Coronary artery (tissue), 2 donors: ENCODE measurements around the gene AK8.

ENCODE experiments used
- DNase-seq: peaks from one replicate; pipeline ENCODE4 v3.0.0-alpha.2; 2017; ENCODE audit warnings: low spot score
- H3K27ac ChIP-seq, 2 donors: fragments of 200-600 bp; sonication (generic); one replicate each; pipeline ENCODE4 v1.5.1; 2016 to 2019
- H3K4me3 ChIP-seq: fragments of 200-600 bp; sonication (generic); 2 replicates; pipeline ENCODE4 v1.5.1; 2016; ENCODE audit warnings: mild to moderate bottlenecking, moderate library complexity
- CTCF ChIP-seq: fragments of 200-600 bp; sonication (generic); IDR thresholded peaks from one replicate; pipeline ENCODE4 v1.5.1; 2019; ENCODE audit warnings: antibody characterized with exemption

Gene AK8

DNA sequence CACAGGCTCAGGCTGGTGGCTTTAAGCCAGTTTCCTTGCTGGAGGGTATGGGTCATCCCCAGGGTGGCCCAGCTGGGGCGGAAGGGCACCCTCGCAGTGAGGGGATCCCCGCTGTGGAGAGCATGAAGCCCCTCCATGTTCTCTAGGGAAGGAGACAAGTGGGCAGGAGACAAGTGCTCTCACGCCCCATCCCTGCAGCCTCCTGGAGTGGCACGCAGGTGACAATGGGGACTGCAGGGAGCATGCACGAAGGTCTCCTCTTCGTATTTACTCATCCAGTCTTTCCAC, 124.5 kb downstream of the AK8 start:
- peak; percentile 28 for DNase-seq
- Histone ChIP-seq H3K4me3 (no peak overlapping the region), H3K27ac (no peak overlapping the region)
- TF ChIP-seq CTCF, result no peak

DNA sequence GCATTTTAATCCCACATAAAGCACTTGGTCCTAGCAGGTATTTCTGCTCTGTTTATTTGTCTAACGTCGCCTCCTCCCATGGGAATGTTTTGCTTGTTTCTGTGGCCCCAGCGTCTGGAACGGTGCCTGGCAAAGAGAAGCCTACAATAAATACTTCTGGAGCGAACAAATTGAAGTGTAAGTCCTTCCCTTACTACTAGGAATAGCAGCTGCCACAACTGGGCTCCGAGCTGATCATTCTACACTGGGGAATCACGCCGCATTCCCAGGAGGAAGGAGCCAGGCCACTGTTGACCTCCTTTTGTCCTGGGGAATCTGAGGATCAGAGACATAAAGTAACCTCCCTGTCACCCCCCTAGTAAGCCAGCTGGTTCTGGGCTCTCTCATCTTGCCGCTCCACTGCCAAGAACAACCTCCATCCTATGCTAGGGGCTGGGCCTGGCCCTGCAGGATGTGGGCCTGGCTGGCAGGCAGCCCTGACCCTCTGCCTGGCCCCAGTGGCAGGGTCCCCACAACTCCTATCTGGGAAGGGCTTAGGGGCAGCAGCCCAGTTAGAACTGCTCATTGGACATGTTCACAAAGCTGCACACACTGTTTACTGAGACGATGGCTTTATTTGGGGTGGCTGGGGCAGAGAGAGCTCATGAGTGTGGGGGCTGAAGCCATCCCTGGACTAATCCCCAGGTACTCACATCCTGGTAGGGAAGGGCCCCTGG, 125.0 kb downstream of the AK8 start:
- no peak overlapping the region for H3K4me3 ChIP-seq
- peak; percentile 54 for DNase-seq
- no peak overlapping the region for H3K27ac ChIP-seq
- TF ChIP-seq CTCF, result no peak

DNA sequence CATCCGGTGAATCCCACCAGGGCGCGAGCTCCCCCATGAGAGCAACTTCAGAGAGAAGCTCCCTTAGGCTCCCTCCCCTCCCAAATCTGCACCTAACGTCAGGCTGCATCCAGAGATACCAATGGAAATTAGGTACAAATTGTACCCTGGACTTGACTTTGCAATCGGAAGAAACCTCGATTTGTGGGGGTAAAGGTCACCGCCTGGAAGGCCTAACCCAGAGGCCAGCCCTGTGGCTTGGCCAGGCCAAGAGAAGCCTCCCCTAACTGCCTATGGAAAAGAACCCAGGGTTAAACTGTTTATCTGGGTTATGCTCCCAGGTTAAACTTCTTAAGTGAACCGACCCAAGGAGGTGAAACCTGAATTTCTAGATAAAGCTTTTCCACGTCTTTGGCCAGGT, 127.4 kb downstream of the AK8 start:
- no peak overlapping the region for H3K27ac ChIP-seq
- DNase-seq, result peak; percentile 9
- TF ChIP-seq CTCF, result no peak
- no peak overlapping the region for H3K4me3 ChIP-seq

DNA sequence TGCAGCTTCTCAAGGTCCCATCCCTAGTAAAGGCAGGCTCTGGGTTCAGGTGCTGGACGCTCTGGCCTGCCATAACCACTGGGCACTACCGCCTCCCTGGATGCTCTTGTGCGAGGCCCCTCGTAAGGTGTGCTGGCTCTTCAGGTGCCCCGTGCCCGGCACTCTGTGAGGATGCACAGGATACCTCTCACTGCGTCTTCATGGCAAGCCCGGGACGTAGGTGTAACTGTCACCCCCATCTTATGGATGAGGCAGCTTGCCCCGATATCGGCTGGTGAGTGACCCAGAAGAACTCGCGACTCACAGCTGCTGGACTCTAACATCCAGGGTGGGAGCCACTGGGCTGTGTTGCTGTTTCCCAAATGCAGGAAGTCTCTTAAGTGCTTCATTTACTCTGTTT, 128.8 kb downstream of the AK8 start:
- TF ChIP-seq CTCF, result no peak
- no peak overlapping the region for H3K27ac ChIP-seq
- peak; percentile 57 for DNase-seq
- H3K4me3 ChIP-seq, result no peak overlapping the region

DNA sequence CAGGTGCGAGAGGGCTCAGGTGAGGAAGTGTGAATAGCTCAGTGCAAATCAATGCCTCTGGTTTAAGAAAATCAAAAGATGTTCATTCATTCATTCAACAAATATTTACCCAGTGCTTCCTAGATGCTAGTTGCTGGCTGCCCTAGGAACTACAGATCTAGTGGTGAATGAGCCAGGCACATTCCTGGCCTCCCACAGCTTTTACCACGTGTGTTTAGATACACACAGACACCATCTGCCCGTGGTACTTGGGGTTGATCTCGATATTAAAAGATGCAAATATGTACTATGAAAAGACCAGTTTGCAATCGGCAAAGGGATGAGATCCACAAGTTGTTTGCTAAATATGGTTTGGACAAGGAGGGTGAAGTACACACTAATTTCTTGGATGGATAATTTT, 129.6 kb downstream of the AK8 start:
- no peak overlapping the region for H3K27ac ChIP-seq
- no peak overlapping the region for H3K4me3 ChIP-seq
- DNase-seq, result peak; percentile 19
- TF ChIP-seq CTCF, result no peak

- Histone ChIP-seq H3K27ac (no peak overlapping the region), H3K4me3 (no peak overlapping the region)
- peak; percentile 31 for DNase-seq
- no peak for TF ChIP-seq CTCF
These were observed 132.1 kb downstream of the AK8 start for GRCh38 chr9:132745756-132746709.
